GM19468 (cell line): Measurements from ENCODE around the gene BAHCC1.

ENCODE experiments used
- ATAC-seq: cut with Tn5 transposase; IDR thresholded peaks from one replicate; pipeline ENCODE4 v1.9.1; 2021; ENCODE audit warnings: mild to moderate bottlenecking, moderate library complexity, moderate number of reproducible peaks; ENCODE audit not compliant: unreplicated experiment; ENCODE audit errors: extremely low read depth

The BAHCC1 gene

GRCh38 chr17:81408049-81408448, 12.8 kb downstream of the BAHCC1 start:
- no peak for ATAC-seq

GRCh38 chr17:81409190-81409935, 14.1 kb downstream of the BAHCC1 start:
- no peak for ATAC-seq

- no peak for ATAC-seq
Measured at GRCh38 chr17:81410852-81411251, 15.6 kb downstream of the BAHCC1 start.

GRCh38 chr17:81411305-81411704, 16.0 kb downstream of the BAHCC1 start:
- no peak for ATAC-seq

GRCh38 chr17:81412490-81413093, 17.3 kb downstream of the BAHCC1 start:
- ATAC-seq, result no peak

- ATAC-seq, result no peak
Measured at GRCh38 chr17:81413497-81414135, 18.4 kb downstream of the BAHCC1 start.

GRCh38 chr17:81414756-81415516, 19.7 kb downstream of the BAHCC1 start:
- ATAC-seq, result no peak

GRCh38 chr17:81415681-81416080, 20.4 kb downstream of the BAHCC1 start:
- ATAC-seq, result no peak

- ATAC-seq, result no peak
Measured at GRCh38 chr17:81416612-81417011, 21.4 kb downstream of the BAHCC1 start.

- no peak for ATAC-seq
Measured at GRCh38 chr17:81417049-81417878, 22.0 kb downstream of the BAHCC1 start.

GRCh38 chr17:81417879-81418709, 22.8 kb downstream of the BAHCC1 start:
- ATAC-seq, result no peak

- ATAC-seq, result no peak
Measured at GRCh38 chr17:81418710-81419318, 23.6 kb downstream of the BAHCC1 start.

GRCh38 chr17:81419319-81419885, 24.1 kb downstream of the BAHCC1 start:
- ATAC-seq, result no peak

- no peak for ATAC-seq
Measured at GRCh38 chr17:81419886-81420768, 24.9 kb downstream of the BAHCC1 start.

GRCh38 chr17:81420769-81421462, 25.7 kb downstream of the BAHCC1 start:
- no peak for ATAC-seq

- ATAC-seq, result no peak
Measured at GRCh38 chr17:81422776-81423697, 27.8 kb downstream of the BAHCC1 start.
